ENCODE results near the gene TINAG. TPM values are rescaled to one million over a fixed set of nuclear protein-coding genes. Genes with fewer than 3 reads are reported as not detected.

Gene TINAG, protein sequence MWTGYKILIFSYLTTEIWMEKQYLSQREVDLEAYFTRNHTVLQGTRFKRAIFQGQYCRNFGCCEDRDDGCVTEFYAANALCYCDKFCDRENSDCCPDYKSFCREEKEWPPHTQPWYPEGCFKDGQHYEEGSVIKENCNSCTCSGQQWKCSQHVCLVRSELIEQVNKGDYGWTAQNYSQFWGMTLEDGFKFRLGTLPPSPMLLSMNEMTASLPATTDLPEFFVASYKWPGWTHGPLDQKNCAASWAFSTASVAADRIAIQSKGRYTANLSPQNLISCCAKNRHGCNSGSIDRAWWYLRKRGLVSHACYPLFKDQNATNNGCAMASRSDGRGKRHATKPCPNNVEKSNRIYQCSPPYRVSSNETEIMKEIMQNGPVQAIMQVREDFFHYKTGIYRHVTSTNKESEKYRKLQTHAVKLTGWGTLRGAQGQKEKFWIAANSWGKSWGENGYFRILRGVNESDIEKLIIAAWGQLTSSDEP
- 10 to 100 TPM; 25.2 to 55.5 (median 28.1) TPM for total RNA-seq
- long read RNA-seq, donor 1, partial matches to known transcripts, result 1 of 9 reads
- long read RNA-seq, donor 1, other reads (novel, unspliced or antisense), result 2 of 9 reads
- long read RNA-seq, donor 2, transcript TINAG-202 (4 exons, 692 nt), result major isoform, 5 of 22 reads
- long read RNA-seq, donor 2, transcript TINAG-201 (11 exons, 1,754 nt), result major isoform, 5 of 22 reads
- long read RNA-seq, donor 2, partial matches to known transcripts, result 7 of 22 reads
- long read RNA-seq, donor 2, other reads (novel, unspliced or antisense), result 4 of 22 reads

DNA sequence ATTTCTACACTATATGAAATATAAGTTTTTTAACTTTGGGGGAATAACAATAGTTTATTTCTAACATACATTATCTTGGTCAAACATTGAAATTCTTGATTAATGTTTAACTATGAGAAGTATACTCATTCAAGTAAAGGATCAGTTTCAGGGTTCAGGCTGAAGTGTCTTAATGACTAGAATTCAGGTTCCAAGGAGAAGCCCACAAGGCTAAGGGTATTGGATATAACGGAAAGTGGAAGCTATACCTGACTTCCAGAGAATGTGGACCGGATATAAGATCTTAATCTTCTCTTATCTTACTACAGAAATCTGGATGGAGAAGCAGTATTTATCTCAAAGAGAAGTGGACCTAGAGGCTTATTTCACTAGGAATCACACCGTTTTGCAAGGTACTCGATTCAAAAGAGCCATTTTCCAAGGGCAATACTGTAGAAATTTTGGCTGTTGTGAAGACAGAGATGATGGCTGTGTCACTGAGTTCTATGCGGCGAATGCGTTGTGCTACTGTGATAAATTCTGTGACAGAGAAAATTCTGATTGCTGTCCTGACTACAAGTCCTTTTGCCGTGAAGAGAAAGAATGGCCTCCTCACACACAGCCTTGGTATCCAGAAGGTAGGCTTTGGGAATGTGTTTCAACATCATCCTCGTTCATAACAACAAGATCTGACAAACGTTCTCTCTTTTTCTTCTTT, at the start of gene TINAG:
TINAG (plus strand) TSS at position 153 of the 697 bp plus-strand sequence; CDS start at position 263, 110 bp downstream.
- ATAC-seq, result peak; percentile 21
- intact Hi-C loops (cut with DNase I, micrococcal nuclease), result no loop called here
- peak within 1 kb of the TSS; percentile 4 for H3K4me3 ChIP-seq
- H3K4me1 ChIP-seq (ENCODE audit: low read depth), result peaks cover 4% of the 10 kb centered on the region
- TF ChIP-seq, protein P1, sequence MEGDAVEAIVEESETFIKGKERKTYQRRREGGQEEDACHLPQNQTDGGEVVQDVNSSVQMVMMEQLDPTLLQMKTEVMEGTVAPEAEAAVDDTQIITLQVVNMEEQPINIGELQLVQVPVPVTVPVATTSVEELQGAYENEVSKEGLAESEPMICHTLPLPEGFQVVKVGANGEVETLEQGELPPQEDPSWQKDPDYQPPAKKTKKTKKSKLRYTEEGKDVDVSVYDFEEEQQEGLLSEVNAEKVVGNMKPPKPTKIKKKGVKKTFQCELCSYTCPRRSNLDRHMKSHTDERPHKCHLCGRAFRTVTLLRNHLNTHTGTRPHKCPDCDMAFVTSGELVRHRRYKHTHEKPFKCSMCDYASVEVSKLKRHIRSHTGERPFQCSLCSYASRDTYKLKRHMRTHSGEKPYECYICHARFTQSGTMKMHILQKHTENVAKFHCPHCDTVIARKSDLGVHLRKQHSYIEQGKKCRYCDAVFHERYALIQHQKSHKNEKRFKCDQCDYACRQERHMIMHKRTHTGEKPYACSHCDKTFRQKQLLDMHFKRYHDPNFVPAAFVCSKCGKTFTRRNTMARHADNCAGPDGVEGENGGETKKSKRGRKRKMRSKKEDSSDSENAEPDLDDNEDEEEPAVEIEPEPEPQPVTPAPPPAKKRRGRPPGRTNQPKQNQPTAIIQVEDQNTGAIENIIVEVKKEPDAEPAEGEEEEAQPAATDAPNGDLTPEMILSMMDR (IDR thresholded peaks at IDR 0.05), result no peak
- no peaks in the 10 kb centered on the region for H3K9me3 ChIP-seq
- peak in 1 of 3 donors; percentile 7 for DNase-seq
- H3K36me3 ChIP-seq (ENCODE audit: low read depth), result no peaks in the 10 kb centered on the region

DNA sequence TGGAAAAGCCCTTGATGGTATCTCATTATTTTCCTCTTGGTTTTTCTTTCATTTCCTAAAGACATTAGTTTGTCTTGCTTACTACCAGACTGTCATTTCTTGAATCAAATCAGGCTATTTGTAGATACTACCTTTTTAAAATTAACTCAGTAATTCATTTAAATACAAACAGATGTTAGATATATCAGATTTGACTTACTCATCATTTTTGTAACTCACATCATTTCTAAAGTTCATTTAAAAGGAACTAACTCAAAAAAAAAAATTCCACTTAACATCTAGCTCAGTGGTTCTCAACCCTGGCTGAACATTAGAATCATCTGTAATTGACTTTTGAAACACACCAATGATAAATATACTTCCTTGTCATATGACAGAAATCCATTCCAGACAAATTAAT, 48.2 kb upstream of the TINAG start:
- intact Hi-C loops (cut with DNase I, micrococcal nuclease), result no loop called here
- ATAC-seq (no peak), DNase-seq (no peak)
- Histone ChIP-seq H3K4me1 (ENCODE audit: low read depth) (peaks cover 6% of the 10 kb centered on the region), H3K4me3 (no peak overlapping the region), H3K36me3 (ENCODE audit: low read depth) (no peaks in the 10 kb centered on the region), H3K9me3 (no peaks in the 10 kb centered on the region)
- TF ChIP-seq, protein P1 (IDR thresholded peaks at IDR 0.05), result no peak

DNA sequence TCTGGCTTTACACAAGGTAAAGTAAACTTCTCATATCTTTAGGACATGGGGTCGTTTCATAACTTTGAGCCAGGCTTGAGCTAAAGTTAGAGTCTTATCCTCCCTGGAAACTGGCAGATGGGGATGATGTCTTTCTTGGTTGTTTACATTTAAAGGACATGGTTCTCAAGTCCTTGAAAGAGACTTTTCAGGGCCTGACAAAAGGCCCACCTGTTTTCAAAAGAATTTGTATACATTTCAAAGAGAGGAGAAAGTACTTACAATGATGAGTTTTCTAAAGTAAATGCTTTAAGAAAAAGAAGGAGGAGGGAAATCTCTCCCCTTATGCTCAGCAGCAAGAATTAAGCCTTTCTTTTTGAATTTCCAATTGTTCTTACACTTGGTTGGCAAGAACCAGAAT, 45.7 kb upstream of the TINAG start:
- H3K9me3 ChIP-seq, result no peaks in the 10 kb centered on the region
- H3K4me3 ChIP-seq, result no peak overlapping the region
- peaks cover 6% of the 10 kb centered on the region for H3K4me1 ChIP-seq (ENCODE audit: low read depth)
- H3K36me3 ChIP-seq (ENCODE audit: low read depth), result no peaks in the 10 kb centered on the region
- no peak for DNase-seq
- intact Hi-C loops (cut with DNase I, micrococcal nuclease), result no loop called here
- TF ChIP-seq, protein P1 (IDR thresholded peaks at IDR 0.05), result no peak
- ATAC-seq, result no peak

DNA sequence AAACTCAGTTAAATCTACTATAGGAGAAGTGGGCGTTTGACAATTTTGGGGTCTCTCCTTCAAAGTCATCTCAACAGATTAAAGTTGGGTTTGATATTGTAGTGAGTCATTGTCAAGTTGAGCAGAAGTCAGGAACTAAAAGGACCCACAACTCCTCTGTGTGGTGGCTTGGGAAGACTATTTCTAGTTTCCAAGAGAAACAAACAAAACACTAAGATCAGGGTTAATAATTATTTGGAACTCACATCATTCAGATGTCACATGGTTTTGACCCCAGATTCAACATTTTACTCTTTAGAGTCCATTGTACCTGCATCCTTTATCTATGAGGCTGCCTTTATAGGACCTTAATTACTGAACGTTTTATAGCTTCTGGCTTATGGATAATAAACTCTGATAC, 45.3 kb upstream of the TINAG start:
- peaks cover 6% of the 10 kb centered on the region for H3K4me1 ChIP-seq (ENCODE audit: low read depth)
- DNase-seq (no peak), ATAC-seq (peak; percentile 38)
- no peaks in the 10 kb centered on the region for H3K36me3 ChIP-seq (ENCODE audit: low read depth)
- H3K4me3 ChIP-seq, result no peak overlapping the region
- TF ChIP-seq, protein P1 (IDR thresholded peaks at IDR 0.05), result no peak
- intact Hi-C loops (cut with DNase I, micrococcal nuclease), result no loop called here
- no peaks in the 10 kb centered on the region for H3K9me3 ChIP-seq

DNA sequence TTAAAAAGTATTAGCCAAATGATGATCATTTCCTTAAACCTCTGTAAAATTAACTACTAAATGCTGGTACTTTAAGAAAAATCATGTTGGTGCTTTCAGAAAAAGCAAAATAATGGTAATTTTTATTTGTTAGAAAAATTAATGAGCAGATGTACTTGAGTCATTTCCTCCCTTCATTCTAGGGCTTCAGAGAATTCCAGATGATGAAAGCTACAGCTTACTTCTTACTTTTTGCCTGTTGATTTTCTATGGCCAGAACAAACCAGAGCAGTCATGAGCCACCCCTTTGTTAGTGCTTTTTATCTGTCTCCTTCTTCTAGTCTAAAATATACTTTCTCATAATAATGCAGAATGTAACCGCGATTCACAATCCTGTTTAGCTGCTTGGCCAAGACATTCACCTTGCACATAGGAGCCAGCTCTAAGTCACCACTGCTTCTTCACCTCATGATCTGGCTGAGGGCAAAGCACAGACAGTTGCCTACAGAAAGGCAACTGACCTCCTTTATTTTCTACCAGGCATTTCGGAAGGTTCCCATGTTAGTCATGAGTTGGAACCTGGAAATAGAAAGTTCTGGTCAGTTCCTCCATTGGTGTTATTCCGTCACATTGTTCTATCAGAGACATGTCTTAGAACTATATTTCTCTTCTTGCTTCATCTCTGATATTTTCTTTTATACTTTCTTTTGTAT, 43.5 kb upstream of the TINAG start:
- Histone ChIP-seq H3K36me3 (ENCODE audit: low read depth) (no peaks in the 10 kb centered on the region), H3K4me1 (ENCODE audit: low read depth) (peaks cover 6% of the 10 kb centered on the region), H3K9me3 (no peaks in the 10 kb centered on the region), H3K4me3 (no peak overlapping the region)
- DNase-seq, result no peak
- intact Hi-C loops (cut with DNase I, micrococcal nuclease), result loop anchor here in 1 of 2 donors (5.0 kb wide), 1 partner anchor 277 kb away; no protein-coding TSS in a partner anchor
- no peak for ATAC-seq
- TF ChIP-seq, protein P1 (IDR thresholded peaks at IDR 0.05), result no peak
